HS-27A (cell line): ENCODE data around the gene PJA1.

Source experiments
- DNase-seq: peaks from one replicate; pipeline ENCODE4 v3.0.0-alpha.2; 2012; ENCODE audit warnings: low read depth, missing footprints

The PJA1 gene

GRCh38 chrX:69165087-69165651, at the start of gene PJA1:
TSS of gene PJA1 (minus strand) at chrX:69165453. CDS start at chrX:69163073, 2,380 bp downstream.
- peak; percentile 8 for DNase-seq

- DNase-seq: no peak
Observed at GRCh38 chrX:69214463-69214862, 49.2 kb upstream of the PJA1 start.

- DNase-seq: no peak
Observed at GRCh38 chrX:69211701-69212100, 46.4 kb upstream of the PJA1 start.

- DNase-seq: no peak
Observed at GRCh38 chrX:69210581-69210980, 45.3 kb upstream of the PJA1 start.

DNA sequence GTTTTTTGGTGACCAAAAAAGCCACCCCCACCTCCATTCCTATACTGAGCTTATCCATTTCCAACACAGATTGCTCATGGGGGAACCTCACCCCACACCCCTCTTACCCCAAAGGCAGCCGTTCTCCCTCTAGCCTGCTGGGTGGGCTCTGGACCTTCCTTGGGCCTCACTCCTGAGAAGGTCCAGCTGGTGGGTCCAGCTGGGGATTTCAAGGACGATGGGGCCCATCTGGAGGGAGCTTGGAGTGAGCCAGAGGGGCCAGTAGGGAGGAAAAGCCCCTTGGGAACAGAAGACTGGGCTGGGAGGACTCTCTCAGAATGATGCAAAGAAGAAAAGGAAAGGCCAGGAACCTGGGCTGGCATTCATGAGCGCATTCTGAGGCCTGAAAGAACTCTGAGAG, 42.0 kb upstream of the PJA1 start:
- no peak for DNase-seq

DNA sequence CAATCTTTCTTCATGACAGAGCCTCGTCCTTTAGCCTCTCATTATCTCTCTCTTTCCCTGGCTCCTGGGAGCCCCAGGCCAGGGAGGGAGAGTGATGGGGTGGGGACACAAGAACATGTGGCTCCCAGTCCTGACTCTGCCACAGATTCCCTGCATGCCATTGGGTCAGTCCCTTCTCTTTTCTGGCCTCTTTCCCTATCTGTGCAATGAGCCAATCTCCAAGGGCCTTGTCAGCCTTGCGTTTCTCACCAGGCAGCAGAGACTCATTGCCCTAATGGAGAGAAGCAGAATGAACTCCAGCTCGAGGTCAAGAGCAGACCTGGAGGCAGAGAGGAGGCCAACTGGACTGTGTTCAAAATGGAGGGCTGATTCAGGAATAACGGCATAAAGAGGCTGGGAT, 38.4 kb upstream of the PJA1 start:
- no peak for DNase-seq

DNA sequence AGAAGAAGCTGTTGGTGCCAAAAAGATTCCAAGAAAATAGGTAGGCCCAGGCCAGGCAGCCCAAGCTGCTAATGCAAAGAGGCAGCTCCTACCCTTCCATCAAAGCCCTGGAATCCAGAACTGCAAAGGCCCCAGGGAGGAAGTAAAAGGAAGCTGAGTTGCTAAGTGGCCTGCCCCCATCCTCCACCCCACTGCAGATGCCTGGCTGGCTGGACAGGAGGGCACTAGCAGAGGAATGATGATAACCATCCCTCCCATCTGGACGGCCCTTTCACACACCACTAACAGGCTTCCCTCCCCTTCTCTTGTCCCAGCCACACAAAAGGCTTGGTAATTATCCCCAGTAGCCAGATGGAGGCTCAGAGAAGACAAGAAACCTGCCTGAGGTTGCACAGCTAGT, 32.4 kb upstream of the PJA1 start:
- no peak for DNase-seq

GRCh38 chrX:69196666-69197065, 31.4 kb upstream of the PJA1 start:
- no peak for DNase-seq

GRCh38 chrX:69195810-69196209, 30.6 kb upstream of the PJA1 start:
- no peak for DNase-seq

- DNase-seq: no peak
Observed at GRCh38 chrX:69195192-69195591, 29.9 kb upstream of the PJA1 start.

- DNase-seq: no peak
Observed at GRCh38 chrX:69192603-69193002, 27.4 kb upstream of the PJA1 start.

DNA sequence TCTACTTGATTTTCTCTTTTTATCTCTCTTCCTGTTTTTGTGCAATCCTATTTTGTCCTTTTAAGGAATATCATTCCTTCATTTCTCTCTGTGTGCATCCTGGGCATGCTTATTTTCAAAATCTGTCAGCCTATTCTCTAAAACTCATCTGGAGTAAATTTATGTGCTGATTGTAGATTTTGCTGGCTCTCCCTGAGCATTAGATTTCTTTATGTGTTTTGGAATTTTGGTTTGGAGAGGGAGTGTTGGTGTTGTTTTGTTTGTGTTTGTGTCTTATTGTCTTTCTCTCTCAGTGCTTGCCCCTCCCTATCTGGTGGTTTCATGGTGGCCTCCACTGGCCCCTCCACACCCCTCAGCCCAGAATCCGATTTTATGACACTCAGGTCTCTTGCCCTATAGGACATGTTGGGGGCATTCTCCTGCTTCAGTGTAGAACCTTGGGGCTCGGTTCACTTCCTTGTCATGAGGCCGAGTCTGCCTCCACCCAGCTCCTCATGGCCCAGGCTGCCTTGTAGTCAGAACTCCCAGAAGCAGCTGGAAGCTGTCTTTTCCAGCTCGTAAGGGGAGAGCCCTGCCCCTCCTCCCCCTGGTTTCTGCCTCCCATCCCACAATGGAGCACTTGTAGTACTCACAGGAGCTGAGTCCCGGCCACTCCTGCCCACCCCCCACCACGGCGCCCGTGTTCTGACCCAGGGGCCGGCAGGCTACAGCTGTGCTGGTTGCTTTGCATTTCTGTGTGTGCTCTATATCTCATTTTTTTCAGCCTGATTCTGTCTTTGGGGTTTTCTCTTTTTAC, 24.5 kb upstream of the PJA1 start:
- DNase-seq: no peak

- no peak for DNase-seq
Observed at GRCh38 chrX:69186651-69187050, 21.4 kb upstream of the PJA1 start.

GRCh38 chrX:69185886-69186285, 20.6 kb upstream of the PJA1 start:
- no peak for DNase-seq

- no peak for DNase-seq
Observed at GRCh38 chrX:69185141-69185540, 19.9 kb upstream of the PJA1 start.

GRCh38 chrX:69182818-69183380, 17.6 kb upstream of the PJA1 start:
- DNase-seq: no peak

DNA sequence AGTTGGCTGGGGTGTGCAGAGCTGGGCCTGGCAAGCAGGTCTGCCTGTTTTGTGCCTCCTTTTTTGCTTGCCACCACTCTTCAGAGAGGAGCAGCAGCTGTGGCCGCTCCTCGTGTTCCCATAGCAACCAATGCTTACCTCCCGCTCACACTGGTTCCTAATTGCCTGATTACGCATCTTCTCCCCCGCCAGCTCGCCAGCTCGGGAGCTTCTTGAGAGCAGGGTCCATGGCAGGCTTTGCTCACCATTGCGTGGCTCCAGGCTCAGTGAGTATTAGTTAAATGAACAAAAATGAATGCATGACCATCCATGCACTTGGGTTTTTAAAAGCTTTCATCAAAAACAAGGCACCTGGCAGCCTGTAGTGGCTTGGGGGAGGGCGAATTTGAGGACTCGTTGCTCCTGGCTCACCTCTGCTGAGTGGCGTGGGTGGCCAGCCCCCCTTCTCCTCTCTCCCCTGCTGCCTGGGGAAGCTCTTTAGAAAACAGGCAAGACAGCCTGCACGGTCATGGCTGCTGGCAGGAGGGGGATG, 14.2 kb upstream of the PJA1 start:
- no peak for DNase-seq

DNA sequence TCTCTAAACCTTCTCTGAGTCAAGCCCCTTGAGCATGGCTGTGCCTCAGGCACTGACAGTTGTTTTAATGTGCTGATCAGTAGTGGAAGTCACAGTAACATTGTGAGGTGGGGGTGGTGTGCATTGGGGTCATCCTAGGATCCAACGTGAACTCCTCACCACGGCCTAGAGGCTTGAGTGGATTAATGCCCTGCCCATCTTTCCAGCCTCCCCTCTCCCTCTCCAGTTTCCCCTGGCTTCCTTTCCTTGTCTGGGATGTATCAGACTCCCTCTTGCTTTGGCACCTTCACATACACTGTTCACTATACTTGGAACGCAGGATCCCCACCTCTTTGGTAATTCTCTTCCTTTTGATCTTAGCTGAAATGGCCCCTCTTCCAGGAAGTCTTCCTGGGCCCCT, 13.3 kb upstream of the PJA1 start:
- no peak for DNase-seq

- no peak for DNase-seq
Observed at GRCh38 chrX:69177511-69178162, 12.4 kb upstream of the PJA1 start.

- DNase-seq: no peak
Observed at GRCh38 chrX:69176053-69176452, 10.8 kb upstream of the PJA1 start.

GRCh38 chrX:69173906-69174305, 8.7 kb upstream of the PJA1 start:
- DNase-seq: no peak

DNA sequence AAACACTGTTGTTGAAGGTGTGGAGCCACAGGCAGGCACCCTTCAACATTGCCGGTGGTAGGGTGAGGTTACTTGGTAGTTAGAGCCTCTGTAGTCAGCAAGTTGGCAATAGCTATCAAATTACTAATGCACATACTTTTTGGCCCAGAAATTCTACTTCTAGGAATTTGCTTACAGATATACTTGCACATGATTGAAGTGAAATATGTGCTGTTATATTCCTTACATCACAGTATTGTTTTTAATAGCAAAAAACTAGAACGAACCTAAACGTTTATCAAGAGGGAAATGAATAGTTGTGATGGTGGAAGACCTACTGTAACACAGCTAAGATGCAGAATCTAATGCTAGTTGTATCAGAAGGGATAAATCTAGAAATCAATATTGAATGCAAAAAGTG, 7.7 kb upstream of the PJA1 start:
- DNase-seq: no peak

- DNase-seq: no peak
Observed at GRCh38 chrX:69170319-69170718, 5.1 kb upstream of the PJA1 start.
